ENCODE measurements around the gene NRGN.

Gene NRGN

GRCh38 chr11:124738713-124739478 is 846 bp upstream of the NRGN start:
- DNase-seq: peak; percentile 7

GRCh38 chr11:124740277-124740882 is 638 bp downstream of the NRGN start:
- no peak for DNase-seq

GRCh38 chr11:124742555-124742954 is 2.8 kb downstream of the NRGN start:
- no peak for DNase-seq

- DNase-seq: no peak
Measured at GRCh38 chr11:124743050-124743449, 3.3 kb downstream of the NRGN start.

- peak; percentile 22 for DNase-seq
Measured at GRCh38 chr11:124745270-124745834, 5.6 kb downstream of the NRGN start.

GRCh38 chr11:124745835-124746620 is 6.3 kb downstream of the NRGN start:
- peak; percentile 45 for DNase-seq

GRCh38 chr11:124746621-124747243 is 7.0 kb downstream of the NRGN start:
- peak; percentile 76 for DNase-seq

- no peak for DNase-seq
Measured at GRCh38 chr11:124747406-124748099, 7.8 kb downstream of the NRGN start.

- DNase-seq: no peak
Measured at GRCh38 chr11:124748100-124748418, 8.3 kb downstream of the NRGN start.

- peak; percentile 13 for DNase-seq
Measured at GRCh38 chr11:124748481-124749343, 9.0 kb downstream of the NRGN start.

GRCh38 chr11:124749912-124750311 is 10.2 kb downstream of the NRGN start:
- DNase-seq: no peak

- peak; percentile 20 for DNase-seq
Measured at GRCh38 chr11:124751391-124751740, 11.6 kb downstream of the NRGN start.

GRCh38 chr11:124751741-124752470 is 12.2 kb downstream of the NRGN start, which contains the start of gene VSIG2:
Gene VSIG2, minus strand, starts transcription at chr11:124752255. Its CDS starts 118 bp downstream, at chr11:124752137.
- DNase-seq: peak; percentile 55

- peak; percentile 10 for DNase-seq
Measured at GRCh38 chr11:124752471-124753102, 12.8 kb downstream of the NRGN start.

- DNase-seq: no peak
Measured at GRCh38 chr11:124753205-124753604, 13.5 kb downstream of the NRGN start.

GRCh38 chr11:124753624-124754023 is 13.9 kb downstream of the NRGN start:
- DNase-seq: no peak

- peak; percentile 11 for DNase-seq
Measured at GRCh38 chr11:124754309-124754708, 14.6 kb downstream of the NRGN start.

GRCh38 chr11:124754710-124755109 is 15.0 kb downstream of the NRGN start:
- peak; percentile 6 for DNase-seq

GRCh38 chr11:124756033-124756752 is 16.5 kb downstream of the NRGN start:
- DNase-seq: no peak

All from right kidney (tissue), 1 donor.